Measurements from ENCODE around the gene VMO1.

VMO1 gene

GRCh38 chr17:4800462-4801196 is 14.5 kb upstream of the VMO1 start:
- DNase-seq (ENCODE audit: low read depth) = no peak

GRCh38 chr17:4796552-4796920 is 10.4 kb upstream of the VMO1 start:
- no peak for DNase-seq (ENCODE audit: low read depth)

GRCh38 chr17:4795168-4795567 is 9.0 kb upstream of the VMO1 start:
- no peak for DNase-seq (ENCODE audit: low read depth)

- no peak for DNase-seq (ENCODE audit: low read depth)
These were observed 4.5 kb upstream of the VMO1 start for GRCh38 chr17:4790705-4791088.

- peak; percentile 60 for DNase-seq (ENCODE audit: low read depth)
These were observed 4.0 kb upstream of the VMO1 start for GRCh38 chr17:4789951-4790704.

GRCh38 chr17:4789701-4789950 is 3.5 kb upstream of the VMO1 start:
- DNase-seq (ENCODE audit: low read depth) = no peak

- no peak for DNase-seq (ENCODE audit: low read depth)
These were observed 2.9 kb upstream of the VMO1 start, which contains the start of gene GLTPD2 for GRCh38 chr17:4788807-4789700. GLTPD2 (plus strand) TSS chr17:4788964; CDS start chr17:4789012, 48 bp downstream.

- DNase-seq (ENCODE audit: low read depth) = no peak
These were observed 2.1 kb upstream of the VMO1 start for GRCh38 chr17:4788159-4788806.

GRCh38 chr17:4786516-4786915 is 352 bp upstream of the VMO1 start:
- no peak for DNase-seq (ENCODE audit: low read depth)

GRCh38 chr17:4785311-4786105 is 656 bp downstream of the VMO1 start:
- DNase-seq (ENCODE audit: low read depth) = no peak

- DNase-seq (ENCODE audit: low read depth) = no peak
These were observed 3.5 kb downstream of the VMO1 start for GRCh38 chr17:4782652-4783051.

GRCh38 chr17:4780325-4780955 is 5.7 kb downstream of the VMO1 start:
- DNase-seq (ENCODE audit: low read depth) = no peak

- no peak for DNase-seq (ENCODE audit: low read depth)
These were observed 8.0 kb downstream of the VMO1 start for GRCh38 chr17:4777969-4778760.

- DNase-seq (ENCODE audit: low read depth) = no peak
These were observed 13.9 kb downstream of the VMO1 start for GRCh38 chr17:4772235-4772613.

GRCh38 chr17:4771519-4772234 is 14.5 kb downstream of the VMO1 start, which contains the start of gene TM4SF5:
TM4SF5 (plus strand) TSS chr17:4771886; CDS start chr17:4771923, 37 bp downstream.
- DNase-seq (ENCODE audit: low read depth) = no peak

- DNase-seq (ENCODE audit: low read depth) = no peak
These were observed 16.5 kb downstream of the VMO1 start for GRCh38 chr17:4769628-4770027.

- DNase-seq (ENCODE audit: low read depth) = no peak
These were observed 17.9 kb downstream of the VMO1 start for GRCh38 chr17:4768298-4768697.

GRCh38 chr17:4766723-4767122 is 19.4 kb downstream of the VMO1 start:
- DNase-seq (ENCODE audit: low read depth) = no peak

GRCh38 chr17:4766201-4766600 is 20.0 kb downstream of the VMO1 start:
- no peak for DNase-seq (ENCODE audit: low read depth)
